WTC11 (cell line): ENCODE data around the gene MACROD2.

ENCODE experiments used
- RELA ChIP-seq: sonication (generic); formaldehyde crosslinking; IDR thresholded peaks from 2 replicates; pipeline ENCODE4 v1.8.1; 2022; ENCODE audit warnings: missing genetic modification reagents, mild to moderate bottlenecking, borderline replicate concordance
- SMAD3 ChIP-seq: sonication (generic); formaldehyde crosslinking; IDR thresholded peaks from 2 replicates; pipeline ENCODE4 v1.8.0; 2022; ENCODE audit warnings: missing genetic modification reagents, mild to moderate bottlenecking, borderline replicate concordance
- TF ChIP-seq, protein P1 (sequence below): sonication (generic); formaldehyde crosslinking; IDR thresholded peaks from 2 replicates; pipeline ENCODE4 v1.8.1; 2023; ENCODE audit warnings: mild to moderate bottlenecking, missing genetic modification reagents, moderate library complexity
- TF ChIP-seq, protein P2 (sequence below): fragments of 200-600 bp; IDR thresholded peaks from 2 replicates; pipeline ENCODE4 v1.8.0; 2022; ENCODE audit warnings: antibody characterized with exemption
- TF ChIP-seq, protein P3 (sequence below): sonication (generic); formaldehyde crosslinking; IDR thresholded peaks from 2 replicates; pipeline ENCODE4 v1.8.1; 2023; ENCODE audit warnings: mild to moderate bottlenecking, missing genetic modification reagents, moderate library complexity

DNA sequence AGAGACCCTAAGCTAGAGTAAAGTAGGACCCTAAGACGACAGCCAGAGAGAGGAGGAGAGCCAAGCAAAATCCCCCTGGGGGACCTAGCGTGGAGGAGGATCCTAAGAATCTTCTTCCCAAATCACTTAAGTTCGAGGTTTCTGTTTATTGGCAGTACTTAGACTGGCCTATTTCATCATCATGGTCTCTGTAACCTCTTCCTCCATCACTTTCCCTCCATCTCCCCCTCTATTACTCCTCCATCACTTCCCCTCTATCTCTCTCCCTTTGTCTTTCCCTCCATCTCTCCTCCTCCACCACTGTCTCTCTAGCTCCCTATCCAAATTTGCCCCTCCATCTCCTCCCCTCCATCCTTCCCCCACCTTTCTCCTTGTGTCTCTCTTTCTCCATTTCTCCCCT is 1175.7 kb downstream of the MACROD2 start:
- TF ChIP-seq, protein P1, sequence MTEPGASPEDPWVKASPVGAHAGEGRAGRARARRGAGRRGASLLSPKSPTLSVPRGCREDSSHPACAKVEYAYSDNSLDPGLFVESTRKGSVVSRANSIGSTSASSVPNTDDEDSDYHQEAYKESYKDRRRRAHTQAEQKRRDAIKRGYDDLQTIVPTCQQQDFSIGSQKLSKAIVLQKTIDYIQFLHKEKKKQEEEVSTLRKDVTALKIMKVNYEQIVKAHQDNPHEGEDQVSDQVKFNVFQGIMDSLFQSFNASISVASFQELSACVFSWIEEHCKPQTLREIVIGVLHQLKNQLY (CRISPR knock-in tag): no peak
- TF ChIP-seq, protein P2, sequence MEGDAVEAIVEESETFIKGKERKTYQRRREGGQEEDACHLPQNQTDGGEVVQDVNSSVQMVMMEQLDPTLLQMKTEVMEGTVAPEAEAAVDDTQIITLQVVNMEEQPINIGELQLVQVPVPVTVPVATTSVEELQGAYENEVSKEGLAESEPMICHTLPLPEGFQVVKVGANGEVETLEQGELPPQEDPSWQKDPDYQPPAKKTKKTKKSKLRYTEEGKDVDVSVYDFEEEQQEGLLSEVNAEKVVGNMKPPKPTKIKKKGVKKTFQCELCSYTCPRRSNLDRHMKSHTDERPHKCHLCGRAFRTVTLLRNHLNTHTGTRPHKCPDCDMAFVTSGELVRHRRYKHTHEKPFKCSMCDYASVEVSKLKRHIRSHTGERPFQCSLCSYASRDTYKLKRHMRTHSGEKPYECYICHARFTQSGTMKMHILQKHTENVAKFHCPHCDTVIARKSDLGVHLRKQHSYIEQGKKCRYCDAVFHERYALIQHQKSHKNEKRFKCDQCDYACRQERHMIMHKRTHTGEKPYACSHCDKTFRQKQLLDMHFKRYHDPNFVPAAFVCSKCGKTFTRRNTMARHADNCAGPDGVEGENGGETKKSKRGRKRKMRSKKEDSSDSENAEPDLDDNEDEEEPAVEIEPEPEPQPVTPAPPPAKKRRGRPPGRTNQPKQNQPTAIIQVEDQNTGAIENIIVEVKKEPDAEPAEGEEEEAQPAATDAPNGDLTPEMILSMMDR: no peak
- TF ChIP-seq, protein P3, sequence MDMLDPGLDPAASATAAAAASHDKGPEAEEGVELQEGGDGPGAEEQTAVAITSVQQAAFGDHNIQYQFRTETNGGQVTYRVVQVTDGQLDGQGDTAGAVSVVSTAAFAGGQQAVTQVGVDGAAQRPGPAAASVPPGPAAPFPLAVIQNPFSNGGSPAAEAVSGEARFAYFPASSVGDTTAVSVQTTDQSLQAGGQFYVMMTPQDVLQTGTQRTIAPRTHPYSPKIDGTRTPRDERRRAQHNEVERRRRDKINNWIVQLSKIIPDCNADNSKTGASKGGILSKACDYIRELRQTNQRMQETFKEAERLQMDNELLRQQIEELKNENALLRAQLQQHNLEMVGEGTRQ: no peak
- no peak for TF ChIP-seq SMAD3 (CRISPR knock-in tag)
- no peak for TF ChIP-seq RELA (CRISPR knock-in tag)
